ENCODE results near the gene FBN1.

DNA sequence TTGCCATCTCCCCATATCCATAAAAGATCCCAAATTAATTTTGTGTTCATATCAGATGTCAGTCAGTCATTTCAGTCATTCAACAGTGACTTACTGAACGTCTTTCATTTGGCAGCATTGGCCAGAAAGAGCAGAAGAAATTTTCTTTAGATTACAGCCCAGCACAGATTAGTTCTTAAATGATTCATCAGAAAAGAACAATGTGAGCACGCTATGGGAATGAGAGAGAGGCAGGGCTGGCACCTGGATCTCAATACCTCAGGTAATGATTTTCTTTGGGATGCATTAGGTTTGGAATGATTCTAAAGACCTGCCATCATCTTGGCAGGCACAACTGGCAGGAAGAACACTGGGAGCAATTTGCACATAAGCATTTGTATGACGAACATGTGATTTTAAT lies 41.6 kb downstream of the FBN1 start:
- TF ChIP-seq EZH2 (IDR thresholded peaks at IDR 0.05; ENCODE audit: low read length, unreplicated experiment), result no peak
- TF ChIP-seq CTCF (conservative IDR thresholded peaks at IDR 0.05; ENCODE audit: low read depth, low read length), result no peak
